NOMO-1 treated with DMSO at 0.1 percent for 48 hours (cell line): ENCODE results near the gene ATP2B2.

Experiments
- DNase-seq: peaks from one replicate; lab custom pipeline; 2025; ENCODE audit not compliant: unreplicated experiment; lab: John Stamatoyannopoulos, UW

The ATP2B2 gene

GRCh38 chr3:10530241-10530640 lies 24.9 kb upstream of the ATP2B2 start:
- no peak for DNase-seq

DNA sequence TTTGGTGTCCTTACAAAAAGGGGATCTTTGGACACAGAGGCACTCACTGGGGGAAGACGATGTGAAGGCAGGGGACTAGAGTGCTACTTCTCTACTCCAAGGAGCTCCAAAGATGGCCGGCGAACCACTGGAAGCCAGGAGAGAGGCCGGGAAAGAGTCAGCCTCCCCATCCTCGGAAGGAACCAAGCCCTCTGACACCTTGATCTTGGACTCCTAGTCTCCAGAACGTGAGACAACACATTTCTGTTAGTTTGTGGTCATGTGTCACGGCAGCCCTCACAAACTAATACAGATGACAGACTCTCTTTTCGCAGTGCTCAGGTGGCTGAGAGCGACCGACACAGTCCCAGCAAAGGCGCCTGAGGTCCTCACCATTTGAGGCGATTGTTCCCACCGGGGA lies 24.4 kb upstream of the ATP2B2 start:
- no peak for DNase-seq

DNA sequence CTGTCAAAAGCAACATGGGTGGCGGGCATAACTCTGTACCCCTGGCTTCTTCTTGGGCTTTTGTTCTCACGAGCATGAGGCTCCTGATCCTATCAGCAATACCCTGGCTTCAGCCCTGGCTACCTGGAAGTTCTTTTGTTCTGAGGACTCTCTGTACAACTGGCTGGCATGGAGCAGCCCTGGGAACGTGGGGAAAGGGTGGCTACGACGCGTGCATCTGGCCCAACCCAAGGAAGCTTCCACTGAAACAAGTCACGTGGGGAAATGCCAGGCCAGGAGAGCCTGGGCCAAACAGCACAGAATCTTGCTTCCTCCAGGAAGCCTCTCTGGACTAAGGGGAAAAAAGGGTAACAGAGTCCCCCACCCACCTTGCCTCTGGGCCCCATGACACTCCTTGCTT lies 22.7 kb upstream of the ATP2B2 start:
- no peak for DNase-seq

DNA sequence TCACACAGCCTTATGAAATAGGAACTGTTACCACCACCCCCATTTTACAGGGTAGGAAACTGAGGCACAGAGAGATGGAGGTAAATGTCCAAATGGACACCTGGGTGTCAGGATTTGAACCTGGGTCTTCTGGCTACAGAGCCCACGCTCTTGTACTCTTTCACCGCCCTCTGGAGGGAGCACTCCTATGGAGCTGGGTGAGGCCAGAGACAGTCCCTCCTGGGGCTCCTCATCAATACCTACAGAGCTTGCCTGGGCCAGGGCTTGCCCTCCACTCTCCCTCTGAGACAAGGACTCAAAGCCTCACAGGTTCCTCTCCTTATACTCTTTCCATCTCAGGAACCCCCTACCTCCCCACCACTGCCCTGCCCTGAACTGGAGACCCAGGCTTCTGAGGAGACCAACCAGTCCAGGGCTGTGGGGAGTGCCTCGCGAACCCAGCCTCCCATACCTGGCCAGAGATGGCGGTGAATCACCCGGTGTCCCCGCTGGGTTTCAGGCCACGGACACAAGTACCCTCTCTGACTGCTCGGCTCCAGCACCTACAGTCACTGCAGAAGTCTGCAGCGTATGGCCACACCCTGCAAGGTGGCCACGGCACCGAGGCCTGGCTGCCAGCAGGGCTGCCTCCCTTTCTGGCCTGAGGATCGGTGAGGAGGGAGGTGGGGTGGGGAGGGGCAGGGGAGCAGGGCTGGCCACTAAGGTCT lies 22.1 kb upstream of the ATP2B2 start:
- DNase-seq, result no peak

DNA sequence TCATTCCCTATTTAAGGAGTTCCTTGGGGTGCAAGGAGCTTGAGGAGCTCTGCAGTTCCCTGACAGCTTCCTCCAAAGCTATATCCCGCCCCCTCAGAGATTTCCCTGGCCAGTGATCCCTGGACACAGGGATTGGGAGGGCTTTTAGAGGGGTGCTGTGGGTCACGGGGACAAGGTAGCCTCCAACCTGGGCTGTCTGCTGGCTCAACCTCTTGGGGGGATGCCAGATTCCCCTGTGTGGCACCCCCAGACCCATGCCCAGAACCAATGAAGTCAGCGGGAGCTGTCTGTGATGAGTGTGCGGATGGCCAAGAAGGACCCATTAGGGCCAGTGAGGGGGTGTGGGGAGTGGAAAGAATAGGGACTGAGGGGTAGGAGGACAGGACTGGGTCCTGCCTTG lies 21.0 kb upstream of the ATP2B2 start:
- no peak for DNase-seq

GRCh38 chr3:10524799-10525301 lies 19.5 kb upstream of the ATP2B2 start:
- DNase-seq, result no peak

DNA sequence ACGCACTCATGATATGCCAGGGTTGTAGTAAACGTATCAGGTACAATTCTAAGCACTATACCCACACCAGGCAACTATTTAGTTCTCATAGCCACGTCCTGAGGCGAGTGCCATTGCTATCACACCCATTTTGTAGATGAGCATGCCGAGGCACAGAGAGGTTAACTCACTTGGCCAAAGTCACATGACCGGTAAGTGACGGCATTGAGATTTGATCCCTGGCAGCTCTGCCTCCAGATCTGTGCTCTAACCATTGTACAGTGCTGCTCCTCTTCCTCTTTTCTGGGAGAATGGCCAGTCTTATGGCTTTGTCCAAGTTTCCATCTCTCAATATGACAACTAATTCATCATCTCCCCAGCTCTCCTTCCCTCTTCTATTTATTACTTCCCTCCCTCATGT lies 18.9 kb upstream of the ATP2B2 start:
- no peak for DNase-seq

- no peak for DNase-seq
Observed at GRCh38 chr3:10523561-10523960, 18.2 kb upstream of the ATP2B2 start.

- no peak for DNase-seq
Observed at GRCh38 chr3:10522646-10523303, 17.4 kb upstream of the ATP2B2 start.

GRCh38 chr3:10521772-10522441 lies 16.5 kb upstream of the ATP2B2 start:
- DNase-seq, result no peak

GRCh38 chr3:10520072-10520471 lies 14.7 kb upstream of the ATP2B2 start:
- no peak for DNase-seq

GRCh38 chr3:10519236-10519635 lies 13.8 kb upstream of the ATP2B2 start:
- no peak for DNase-seq

DNA sequence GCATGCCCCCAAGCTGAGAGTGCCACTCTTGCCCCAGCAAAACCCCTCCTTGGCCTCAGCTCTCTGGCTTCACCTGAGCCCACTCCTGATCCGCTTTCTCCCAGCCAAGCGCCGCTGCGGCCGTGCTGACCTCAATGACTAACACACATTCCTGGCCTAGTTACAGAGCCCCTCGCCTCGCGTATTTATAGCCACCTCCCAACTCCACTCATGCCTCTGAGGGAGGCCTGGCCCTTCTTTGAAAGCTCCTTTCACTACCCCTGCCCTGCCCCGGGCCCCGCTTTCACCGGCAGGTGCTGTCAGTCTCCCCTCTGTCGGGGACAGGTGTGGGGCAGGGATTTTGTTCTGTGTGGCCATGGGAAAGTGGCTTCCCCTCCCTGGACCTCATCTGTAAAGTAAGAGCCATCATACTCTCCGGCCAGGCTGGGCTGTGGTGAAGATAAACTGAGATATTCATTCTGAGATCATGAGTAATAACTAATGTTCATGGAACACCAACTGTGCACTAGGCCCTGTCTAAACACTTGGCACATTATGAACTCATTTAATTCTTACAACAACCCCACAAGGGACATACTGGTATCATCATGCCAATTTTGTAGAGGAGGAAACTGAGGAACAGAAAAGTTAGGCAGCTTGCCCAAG lies 13.2 kb upstream of the ATP2B2 start:
- no peak for DNase-seq

DNA sequence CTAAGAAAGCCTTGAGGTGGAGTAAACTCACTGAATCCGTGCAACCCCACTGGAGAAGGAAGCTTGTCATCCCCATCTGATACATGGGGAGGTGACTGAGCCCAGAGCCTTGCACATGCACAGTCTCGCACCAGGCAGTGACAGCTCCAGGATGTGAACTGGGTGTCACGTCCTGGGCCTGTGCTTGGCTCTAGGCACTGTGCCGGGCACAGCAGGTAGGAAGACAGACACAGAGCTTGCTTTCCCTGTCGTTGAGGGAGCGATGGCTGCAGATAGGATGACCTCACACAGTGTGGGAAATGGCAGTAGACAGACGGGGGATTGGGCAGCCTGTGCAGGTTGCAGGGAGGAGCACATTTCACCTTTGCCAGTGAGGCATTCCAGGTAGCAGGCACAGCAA lies 12.2 kb upstream of the ATP2B2 start:
- no peak for DNase-seq

DNA sequence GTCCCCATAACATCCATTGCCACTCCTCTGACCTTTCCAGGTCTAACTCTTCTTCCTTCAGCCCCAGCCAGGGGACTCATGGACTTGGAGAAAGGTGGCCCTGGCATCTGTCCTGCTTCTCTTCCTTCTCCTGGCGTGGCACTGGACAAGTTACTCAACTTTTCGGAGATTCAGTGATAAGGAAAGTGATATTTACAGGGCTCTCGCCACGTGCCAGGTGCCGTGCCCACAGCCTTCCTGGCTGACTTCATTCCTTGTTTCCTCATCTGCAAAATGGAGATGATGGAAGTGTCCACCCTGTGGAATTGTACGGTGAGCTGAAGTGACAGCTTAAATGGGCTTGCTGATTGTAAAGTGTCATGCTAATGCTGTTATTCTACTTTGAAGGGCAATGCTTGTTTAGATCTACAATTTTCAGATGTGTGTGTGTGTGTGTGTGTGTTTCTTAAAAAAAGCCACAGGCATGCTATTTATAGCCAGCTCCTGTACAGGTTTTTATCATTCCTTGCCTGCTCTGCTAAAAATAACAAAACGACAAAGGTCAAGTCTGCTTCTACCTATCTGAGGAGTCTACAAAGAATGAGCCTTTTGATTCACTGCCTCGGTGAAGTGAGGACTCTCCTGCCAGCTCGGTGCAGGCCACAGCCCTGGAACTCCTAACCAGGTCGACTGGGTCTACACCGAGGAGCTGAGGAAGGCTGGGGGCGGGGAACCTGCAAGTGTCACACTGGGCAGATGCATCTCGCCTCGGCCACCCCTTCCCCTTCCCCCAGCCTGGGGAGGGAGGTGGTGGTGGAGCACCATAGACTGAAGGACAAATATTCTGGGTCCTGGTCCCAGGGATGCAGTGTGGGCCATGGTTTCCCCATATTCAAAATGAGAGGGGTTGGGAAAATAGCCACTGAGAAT lies 11.4 kb upstream of the ATP2B2 start:
- no peak for DNase-seq

DNA sequence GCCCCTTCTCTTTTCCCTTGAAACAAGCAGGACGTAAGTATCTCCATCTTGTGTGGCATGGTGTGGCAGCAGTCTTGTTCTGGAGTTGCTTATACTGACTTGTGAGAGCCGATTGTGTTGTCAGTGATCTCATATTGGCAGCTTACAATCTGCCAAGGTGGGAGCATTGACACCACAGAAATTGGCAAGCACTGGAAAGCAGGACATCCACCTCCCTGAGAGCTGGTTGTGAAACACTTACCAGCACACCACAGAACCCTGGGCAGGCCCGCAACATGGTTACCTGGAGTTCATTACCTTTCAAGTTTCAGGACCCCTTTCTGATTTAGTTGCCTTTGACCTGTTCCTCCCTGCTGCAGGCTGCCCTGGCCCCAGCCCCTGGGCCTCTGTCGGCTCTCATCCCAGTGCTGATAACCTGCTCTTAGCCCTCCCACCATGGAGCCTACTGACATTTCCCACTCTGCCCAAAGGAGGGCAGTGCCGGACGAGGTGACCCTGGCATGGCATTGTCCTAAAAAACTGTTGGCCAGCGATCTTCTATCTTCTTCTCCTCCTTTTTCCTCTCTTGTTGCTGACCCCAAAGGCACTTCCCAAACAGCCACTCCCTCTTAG lies 10.6 kb upstream of the ATP2B2 start:
- no peak for DNase-seq

- no peak for DNase-seq
Observed at GRCh38 chr3:10515396-10515795, 10.0 kb upstream of the ATP2B2 start.

DNA sequence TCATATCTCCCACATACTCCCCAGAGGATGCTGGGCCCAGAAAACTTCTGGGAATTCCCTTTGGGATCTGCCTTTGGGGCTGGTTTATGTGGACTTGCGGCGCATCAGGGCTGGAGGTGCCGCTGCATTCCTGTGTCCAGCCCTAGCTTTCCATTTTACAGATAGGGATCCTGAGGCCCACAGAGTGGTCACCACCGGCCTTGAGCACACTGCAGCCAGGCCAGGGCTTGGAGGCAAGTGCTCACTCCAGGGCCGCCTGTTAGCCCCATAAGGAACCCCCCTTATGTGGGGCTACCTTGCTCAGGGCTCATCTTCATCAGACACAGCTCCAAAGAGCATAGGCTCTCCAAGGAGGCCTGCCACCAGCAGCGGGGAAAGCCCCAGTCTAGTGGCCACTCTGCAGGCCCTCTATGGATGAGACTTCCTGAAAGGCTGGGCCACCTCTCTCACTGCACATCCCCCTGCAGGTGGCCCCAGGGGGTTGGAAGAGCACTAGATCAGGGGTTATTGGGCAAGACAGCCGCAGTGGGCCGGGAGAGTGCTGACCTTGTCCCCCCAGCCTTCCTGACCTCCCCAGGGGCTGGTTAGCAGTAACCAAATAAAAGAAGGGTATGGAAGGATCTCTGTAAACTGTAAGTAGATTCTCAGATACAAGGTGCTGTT lies 9.2 kb upstream of the ATP2B2 start:
- no peak for DNase-seq

DNA sequence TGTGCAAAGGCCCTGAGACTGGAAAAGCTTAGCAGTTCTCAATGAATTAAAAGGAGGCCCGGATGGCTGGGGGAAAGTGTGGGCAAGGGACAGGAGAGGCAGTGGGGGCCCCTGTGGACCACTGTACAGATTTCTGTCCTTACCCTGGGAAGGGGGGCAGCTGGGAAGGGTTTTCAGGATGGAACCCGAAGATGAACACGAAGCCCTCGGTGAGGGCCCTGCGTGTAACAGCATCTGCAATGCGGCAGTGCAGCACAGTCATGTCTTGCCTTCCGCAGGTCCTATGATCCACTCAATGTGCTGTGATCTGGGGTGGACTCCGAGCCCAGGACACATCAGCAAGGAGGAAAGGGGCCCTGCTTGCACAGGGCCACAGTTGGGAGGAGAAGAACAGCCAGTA lies 7.9 kb upstream of the ATP2B2 start:
- DNase-seq, result no peak

DNA sequence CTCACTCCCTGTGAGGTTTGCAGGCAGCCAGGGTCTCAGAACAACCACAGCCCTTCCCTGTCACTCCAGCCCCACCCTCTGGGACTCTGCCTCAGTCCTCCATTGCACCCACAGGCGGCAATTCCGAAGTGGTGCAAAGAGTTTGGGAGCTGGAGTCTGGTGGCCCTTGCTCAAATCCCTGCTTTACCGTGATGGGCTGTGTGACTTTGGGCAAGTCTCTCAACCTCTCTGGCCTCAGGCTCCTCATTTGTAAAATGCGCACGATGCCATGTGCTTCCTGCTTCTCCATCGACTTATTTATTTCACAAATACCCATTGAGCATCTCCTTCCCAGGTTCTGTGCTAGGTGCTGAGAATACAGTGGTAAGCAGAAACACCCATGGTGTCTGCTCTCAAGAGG lies 7.3 kb upstream of the ATP2B2 start:
- DNase-seq, result no peak
